Loucy (cell line): ENCODE measurements around the gene TMEM132D.

Source experiments
- EZH2phosphoT487 ChIP-seq: fragments of 200-600 bp; IDR thresholded peaks from 2 replicates; pipeline ENCODE4 v1.6.1; 2018; ENCODE audit warnings: antibody characterized with exemption, mild to moderate bottlenecking, moderate library complexity, borderline replicate concordance
- TF ChIP-seq, protein P1 (sequence below): fragments of 200-600 bp; sonication (generic); conservative IDR thresholded peaks from 2 replicates; pipeline ENCODE4 v1.5.1; 2014; ENCODE audit warnings: mild to moderate bottlenecking, antibody characterized with exemption, low read length

DNA sequence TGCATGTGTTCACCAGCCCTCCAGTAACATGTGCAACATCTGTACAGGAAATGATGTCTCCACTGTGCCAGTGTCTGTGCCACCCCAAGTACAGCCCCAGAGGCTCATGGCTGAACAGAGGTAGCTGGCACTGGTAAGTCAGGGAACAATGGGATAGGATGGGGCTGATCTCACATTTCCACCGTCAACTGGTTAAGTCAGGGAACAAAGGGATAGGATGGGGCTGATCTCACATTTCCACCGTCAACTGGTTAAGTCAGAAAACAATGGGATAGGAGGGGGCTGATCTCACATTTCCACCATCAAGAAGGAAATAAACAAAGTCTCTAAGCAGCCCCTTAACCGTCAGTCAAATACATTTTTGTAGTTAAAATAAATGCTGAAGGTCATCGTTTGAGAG, 246.6 kb downstream of the TMEM132D start:
- TF ChIP-seq, protein P1, sequence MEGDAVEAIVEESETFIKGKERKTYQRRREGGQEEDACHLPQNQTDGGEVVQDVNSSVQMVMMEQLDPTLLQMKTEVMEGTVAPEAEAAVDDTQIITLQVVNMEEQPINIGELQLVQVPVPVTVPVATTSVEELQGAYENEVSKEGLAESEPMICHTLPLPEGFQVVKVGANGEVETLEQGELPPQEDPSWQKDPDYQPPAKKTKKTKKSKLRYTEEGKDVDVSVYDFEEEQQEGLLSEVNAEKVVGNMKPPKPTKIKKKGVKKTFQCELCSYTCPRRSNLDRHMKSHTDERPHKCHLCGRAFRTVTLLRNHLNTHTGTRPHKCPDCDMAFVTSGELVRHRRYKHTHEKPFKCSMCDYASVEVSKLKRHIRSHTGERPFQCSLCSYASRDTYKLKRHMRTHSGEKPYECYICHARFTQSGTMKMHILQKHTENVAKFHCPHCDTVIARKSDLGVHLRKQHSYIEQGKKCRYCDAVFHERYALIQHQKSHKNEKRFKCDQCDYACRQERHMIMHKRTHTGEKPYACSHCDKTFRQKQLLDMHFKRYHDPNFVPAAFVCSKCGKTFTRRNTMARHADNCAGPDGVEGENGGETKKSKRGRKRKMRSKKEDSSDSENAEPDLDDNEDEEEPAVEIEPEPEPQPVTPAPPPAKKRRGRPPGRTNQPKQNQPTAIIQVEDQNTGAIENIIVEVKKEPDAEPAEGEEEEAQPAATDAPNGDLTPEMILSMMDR = no peak
- TF ChIP-seq EZH2phosphoT487 = no peak
